Skin epidermis (tissue), 12 donors: Measurements from ENCODE around the gene FAM53A.
"Not testable (repeated sequence)": the region's sequence is repeated elsewhere in the genome, so short reads cannot be mapped to it uniquely, and the experiment has no call there.

Experiments used
- H3K27ac ChIP-seq, 21 experiments: fragments of 200-600 bp; sonication (generic) in 11 of 21; one replicate each; pipeline ENCODE4 v1.5.0; 2020; ENCODE audit warnings: mild to moderate bottlenecking in 3 of 21, inconsistent platforms in 2 of 21, moderate library complexity in 2 of 21
- H3K4me3 ChIP-seq, 7 experiments: fragments of 200-600 bp; sonication (generic) in 2 of 7; one replicate each; pipeline ENCODE4 v1.5.0; 2020; ENCODE audit warnings: inconsistent platforms in 2 of 7, mild to moderate bottlenecking in 2 of 7, moderate library complexity in 1 of 7

FAM53A gene

GRCh38 chr4:1643971-1644735 lies 40.0 kb downstream of the FAM53A start:
- no peak overlapping the region for H3K27ac ChIP-seq
- H3K4me3 ChIP-seq, result no peak overlapping the region

- Histone ChIP-seq H3K4me3 (no peak overlapping the region), H3K27ac (no peak overlapping the region)
Observed at GRCh38 chr4:1642196-1642951, 41.7 kb downstream of the FAM53A start.

- no peak overlapping the region for H3K27ac ChIP-seq
- H3K4me3 ChIP-seq, result no peak overlapping the region
Observed at GRCh38 chr4:1641671-1642070, 42.4 kb downstream of the FAM53A start.

GRCh38 chr4:1640716-1641503 lies 43.2 kb downstream of the FAM53A start:
- not testable (repeated sequence) for H3K27ac ChIP-seq, H3K4me3 ChIP-seq

GRCh38 chr4:1640190-1640589 lies 43.9 kb downstream of the FAM53A start:
- H3K4me3 ChIP-seq, result no peak overlapping the region
- no peak overlapping the region for H3K27ac ChIP-seq

GRCh38 chr4:1639299-1639868 lies 44.7 kb downstream of the FAM53A start:
- Histone ChIP-seq H3K27ac (no peak overlapping the region), H3K4me3 (no peak overlapping the region)

GRCh38 chr4:1638873-1639272 lies 45.2 kb downstream of the FAM53A start:
- H3K27ac ChIP-seq, result no peak overlapping the region
- no peak overlapping the region for H3K4me3 ChIP-seq

GRCh38 chr4:1638272-1638598 lies 45.9 kb downstream of the FAM53A start:
- no peak overlapping the region for H3K4me3 ChIP-seq
- H3K27ac ChIP-seq, result no peak overlapping the region

GRCh38 chr4:1637580-1638271 lies 46.4 kb downstream of the FAM53A start:
- Histone ChIP-seq H3K27ac (no peak overlapping the region), H3K4me3 (no peak overlapping the region)

GRCh38 chr4:1636490-1637211 lies 47.5 kb downstream of the FAM53A start:
- H3K4me3 ChIP-seq, result no peak overlapping the region
- no peak overlapping the region for H3K27ac ChIP-seq

GRCh38 chr4:1635464-1635863 lies 48.6 kb downstream of the FAM53A start:
- H3K4me3 ChIP-seq, result no peak overlapping the region
- no peak overlapping the region for H3K27ac ChIP-seq

GRCh38 chr4:1633993-1634392 lies 50.1 kb downstream of the FAM53A start:
- Histone ChIP-seq H3K27ac (no peak overlapping the region), H3K4me3 (no peak overlapping the region)

GRCh38 chr4:1632109-1633104 lies 51.7 kb downstream of the FAM53A start:
- Histone ChIP-seq H3K4me3 (no peak overlapping the region), H3K27ac (no peak overlapping the region)

GRCh38 chr4:1631136-1631535 lies 53.0 kb downstream of the FAM53A start:
- Histone ChIP-seq H3K27ac (no peak overlapping the region), H3K4me3 (no peak overlapping the region)

GRCh38 chr4:1630266-1630665 lies 53.8 kb downstream of the FAM53A start:
- Histone ChIP-seq H3K4me3 (no peak overlapping the region), H3K27ac (no peak overlapping the region)

GRCh38 chr4:1629699-1630083 lies 54.4 kb downstream of the FAM53A start:
- Histone ChIP-seq H3K27ac (no peak overlapping the region), H3K4me3 (no peak overlapping the region)

- H3K27ac ChIP-seq, result no peak overlapping the region
Observed at GRCh38 chr4:1628892-1629698, 55.0 kb downstream of the FAM53A start.

More at GRCh38 chr4:1628892-1629698, 55.0 kb downstream of the FAM53A start:
- no peak overlapping the region for H3K4me3 ChIP-seq
